Activated CD4-positive, alpha-beta T cell treated with anti-CD3 and anti-CD28 coated beads for 36 hours (primary cell): ENCODE results near the gene SLC24A3. TPM values are rescaled to one million over a fixed set of nuclear protein-coding genes. Genes with fewer than 3 reads are reported as not detected.
"Not testable (repeated sequence)": the region's sequence is repeated elsewhere in the genome, so short reads cannot be mapped to it uniquely, and the experiment has no call there.

Experiments
- ATAC-seq: fragments of 200-7000 bp; cut with Tn5 transposase; one replicate; pipeline ENCODE4 v1.10.0; 2021; ENCODE audit warnings: mild to moderate bottlenecking, moderate library complexity
- CTCF ChIA-PET: fragments of 350-600 bp; sonication (Branson Sonifier 250); formaldehyde crosslinking; loops from one replicate; lab custom pipeline; 2021; ENCODE audit warnings: antibody characterized with exemption; lab: Charles Lee
- POLR2A ChIA-PET: fragments of 350-600 bp; sonication (Branson Sonifier 250); formaldehyde crosslinking; loops from one replicate; lab custom pipeline; 2021; ENCODE audit warnings: antibody characterized with exemption, inconsistent platforms; lab: Charles Lee
- DNase-seq: peaks from one replicate; pipeline ENCODE4 v3.0.0-alpha.2; 2020
- H3K27ac Mint-ChIP-seq: one replicate; pipeline ENCODE4 v1.8.0; 2021; ENCODE audit warnings: mixed read lengths
- H3K27me3 Mint-ChIP-seq: one replicate; pipeline ENCODE4 v1.8.0; 2021; ENCODE audit warnings: mixed read lengths
- H3K36me3 Mint-ChIP-seq: one replicate; pipeline ENCODE4 v1.8.0; 2021; ENCODE audit warnings: low read depth, mixed read lengths
- H3K4me1 Mint-ChIP-seq: one replicate; pipeline ENCODE4 v1.8.0; 2021; ENCODE audit warnings: mixed read lengths
- H3K4me3 Mint-ChIP-seq: one replicate; pipeline ENCODE4 v1.8.0; 2021; ENCODE audit warnings: mild to moderate bottlenecking, moderate library complexity, mixed read lengths
- H3K9me3 Mint-ChIP-seq: one replicate; pipeline ENCODE4 v1.8.0; 2021; ENCODE audit warnings: low read depth, mixed read lengths
- intact Hi-C, 2 experiments: fragments of 100-400 bp; cut with DNase I in 1 of 2; cut with micrococcal nuclease in 1 of 2; formaldehyde crosslinking; loops; one replicate each; pipeline versions ENCODE4 v1.14.2 to v1.15.1; 2022 to 2024; cut with DNase I, micrococcal nuclease
- total RNA-seq, 2 experiments: library from RNA; stranded (reverse); gene quantifications; one replicate each; pipeline ENCODE4 v1.2.3, GENCODE V29; 2021

Gene SLC24A3
- total RNA-seq, 2 experiments from 2014 or later, result not detected

DNA sequence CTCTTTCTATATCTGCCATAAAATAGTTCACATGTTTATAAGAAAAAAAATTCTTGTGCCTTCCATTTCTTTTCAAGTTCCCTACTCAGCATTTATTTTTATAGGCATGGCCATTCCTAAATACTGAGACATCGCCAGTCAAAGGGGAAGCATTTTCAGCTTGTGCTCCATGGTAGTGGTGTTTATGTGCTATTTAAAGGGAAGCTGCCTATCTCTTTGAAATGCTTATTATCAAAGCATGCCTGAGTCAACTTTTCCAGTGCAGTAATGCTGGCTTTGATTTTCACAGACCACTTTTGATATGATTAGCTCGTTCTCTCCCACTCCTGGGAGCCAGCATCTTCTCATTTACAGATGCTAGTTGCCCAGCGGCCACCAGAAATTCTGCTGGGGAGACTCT is 421.5 kb downstream of the SLC24A3 start:
- no peak overlapping the region for H3K27ac Mint-ChIP-seq
- no peak for DNase-seq
- peaks cover 10% of the 10 kb centered on the region for H3K27me3 Mint-ChIP-seq
- intact Hi-C loops, result no loop called here
- no peak for ATAC-seq
- peaks cover 4% of the 10 kb centered on the region for H3K9me3 Mint-ChIP-seq
- H3K36me3 Mint-ChIP-seq, result no peaks in the 10 kb centered on the region
- H3K4me3 Mint-ChIP-seq, result no peak overlapping the region
- H3K4me1 Mint-ChIP-seq, result no peaks in the 10 kb centered on the region
- POLR2A ChIA-PET, result no interaction called here
- CTCF ChIA-PET, result interaction anchor here (0.7 kb wide), 1 partner anchor 621 kb away, joined by 4 read pairs; no protein-coding TSS in a partner anchor

- H3K4me1 Mint-ChIP-seq, CTCF ChIA-PET, H3K27ac Mint-ChIP-seq, POLR2A ChIA-PET, DNase-seq, H3K9me3 Mint-ChIP-seq, intact Hi-C loops, H3K27me3 Mint-ChIP-seq, H3K36me3 Mint-ChIP-seq, ATAC-seq, H3K4me3 Mint-ChIP-seq: not testable (repeated sequence)
These were observed 427.1 kb downstream of the SLC24A3 start for GRCh38 chr20:19639471-19640045.

DNA sequence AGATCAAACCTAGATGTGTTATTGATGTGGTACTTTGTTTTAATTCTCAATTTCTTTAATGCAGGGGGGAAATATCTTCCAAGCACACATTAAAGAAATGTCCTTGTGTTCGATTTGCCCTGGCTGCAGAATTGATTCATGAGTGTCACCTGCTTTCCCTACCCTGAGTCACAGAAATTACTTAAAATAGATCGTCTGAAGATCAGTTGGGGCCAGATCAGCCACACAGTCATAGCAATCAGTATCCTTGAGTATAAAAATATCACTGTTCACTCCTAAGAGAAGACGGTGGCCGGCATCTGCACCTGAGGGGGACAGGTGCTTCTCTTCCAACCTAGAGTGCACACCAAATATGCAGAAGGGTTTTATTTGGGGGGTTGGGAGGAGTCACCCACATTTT is 430.4 kb downstream of the SLC24A3 start:
- intact Hi-C loops, result no loop called here
- ATAC-seq (no peak), DNase-seq (no peak)
- H3K27ac Mint-ChIP-seq, result no peak overlapping the region
- ChIA-PET POLR2A (no interaction called here), CTCF (interaction anchor here (0.7 to 1.7 kb wide), 3 partner anchors 10 to 19 kb away, joined by 3 to 7 read pairs (median 3); no protein-coding TSS in a partner anchor)
- H3K36me3 Mint-ChIP-seq, result no peaks in the 10 kb centered on the region
- no peak overlapping the region for H3K4me3 Mint-ChIP-seq
- H3K9me3 Mint-ChIP-seq, result no peaks in the 10 kb centered on the region
- no peaks in the 10 kb centered on the region for H3K4me1 Mint-ChIP-seq
- H3K27me3 Mint-ChIP-seq, result peaks cover 2% of the 10 kb centered on the region

- CTCF ChIA-PET, result interaction anchor here (1.7 kb wide), 1 partner anchor 17 kb away, joined by 7 read pairs; no protein-coding TSS in a partner anchor
- Mint-ChIP-seq H3K4me3 (no peak overlapping the region), H3K27ac (no peak overlapping the region), H3K9me3 (no peaks in the 10 kb centered on the region), H3K27me3 (no peaks in the 10 kb centered on the region), H3K4me1 (no peaks in the 10 kb centered on the region), H3K36me3 (no peaks in the 10 kb centered on the region)
- ATAC-seq (no peak), DNase-seq (no peak)
- POLR2A ChIA-PET, result no interaction called here
- intact Hi-C loops, result no loop called here
These were observed 431.6 kb downstream of the SLC24A3 start for GRCh38 chr20:19644085-19644484.

- Mint-ChIP-seq H3K27me3 (peaks cover 2% of the 10 kb centered on the region), H3K27ac (no peak overlapping the region), H3K4me1 (no peaks in the 10 kb centered on the region), H3K36me3 (no peaks in the 10 kb centered on the region), H3K9me3 (no peaks in the 10 kb centered on the region), H3K4me3 (no peak overlapping the region)
- ATAC-seq (no peak), DNase-seq (no peak)
- POLR2A ChIA-PET, result no interaction called here
- intact Hi-C loops, result no loop called here
- CTCF ChIA-PET, result no interaction called here
These were observed 434.5 kb downstream of the SLC24A3 start for GRCh38 chr20:19646963-19647362.

- H3K4me1 Mint-ChIP-seq, result no peaks in the 10 kb centered on the region
- intact Hi-C loops, result no loop called here
- H3K4me3 Mint-ChIP-seq, result no peak overlapping the region
- ATAC-seq (no peak), DNase-seq (no peak)
- H3K9me3 Mint-ChIP-seq, result no peaks in the 10 kb centered on the region
- ChIA-PET CTCF (interaction anchor here (1.0 kb wide), 1 partner anchor 15 kb away, joined by 4 read pairs; no protein-coding TSS in a partner anchor), POLR2A (no interaction called here)
- no peak overlapping the region for H3K27ac Mint-ChIP-seq
- peaks cover 2% of the 10 kb centered on the region for H3K27me3 Mint-ChIP-seq
- H3K36me3 Mint-ChIP-seq, result no peaks in the 10 kb centered on the region
These were observed 435.6 kb downstream of the SLC24A3 start for GRCh38 chr20:19648024-19648423.

- POLR2A ChIA-PET, result no interaction called here
- intact Hi-C loops, result no loop called here
- Mint-ChIP-seq H3K27me3 (peaks cover 2% of the 10 kb centered on the region), H3K4me3 (no peak overlapping the region), H3K36me3 (no peaks in the 10 kb centered on the region), H3K4me1 (no peaks in the 10 kb centered on the region), H3K9me3 (no peaks in the 10 kb centered on the region), H3K27ac (no peak overlapping the region)
- no peak for DNase-seq
- CTCF ChIA-PET, result interaction anchor here (0.6 to 1.0 kb wide), 2 partner anchors 14 to 24 kb away, joined by 3 to 4 read pairs; no protein-coding TSS in a partner anchor
- no peak for ATAC-seq
These were observed 436.6 kb downstream of the SLC24A3 start for GRCh38 chr20:19649041-19649440.

DNA sequence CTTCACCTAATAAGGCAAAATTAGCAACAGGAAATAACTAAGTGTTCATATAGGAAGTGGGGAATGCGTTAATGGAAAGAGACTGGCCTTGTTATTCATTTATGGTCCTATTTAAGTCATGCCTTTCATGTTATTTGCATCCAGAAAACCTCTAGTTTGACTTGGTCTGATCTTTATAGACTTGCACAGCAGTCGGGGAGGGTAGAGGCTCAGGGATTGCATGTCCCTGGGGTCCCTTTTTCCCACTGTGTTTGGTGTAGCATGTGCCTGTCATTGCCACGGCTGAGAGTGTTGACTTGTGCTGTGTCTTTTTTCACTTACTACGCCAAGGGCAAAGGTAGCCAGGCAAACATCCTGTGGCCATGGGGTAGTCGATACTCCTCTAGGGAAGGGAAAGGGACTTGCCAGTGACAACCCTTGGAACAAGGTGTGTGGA is 440.2 kb downstream of the SLC24A3 start:
- ChIA-PET CTCF (no interaction called here), POLR2A (no interaction called here)
- Mint-ChIP-seq H3K36me3 (no peaks in the 10 kb centered on the region), H3K4me1 (no peaks in the 10 kb centered on the region), H3K27ac (no peak overlapping the region), H3K27me3 (peaks cover 4% of the 10 kb centered on the region), H3K9me3 (no peaks in the 10 kb centered on the region), H3K4me3 (no peak overlapping the region)
- ATAC-seq (no peak), DNase-seq (no peak)
- intact Hi-C loops, result no loop called here

- no peaks in the 10 kb centered on the region for H3K9me3 Mint-ChIP-seq
- H3K27me3 Mint-ChIP-seq, result peaks cover 4% of the 10 kb centered on the region
- ChIA-PET CTCF (no interaction called here), POLR2A (no interaction called here)
- no peaks in the 10 kb centered on the region for H3K36me3 Mint-ChIP-seq
- no peak overlapping the region for H3K27ac Mint-ChIP-seq
- H3K4me1 Mint-ChIP-seq, result peaks cover 2% of the 10 kb centered on the region
- intact Hi-C loops, result no loop called here
- H3K4me3 Mint-ChIP-seq, result no peak overlapping the region
- DNase-seq (no peak), ATAC-seq (no peak)
These were observed 440.9 kb downstream of the SLC24A3 start for GRCh38 chr20:19653327-19653726.

DNA sequence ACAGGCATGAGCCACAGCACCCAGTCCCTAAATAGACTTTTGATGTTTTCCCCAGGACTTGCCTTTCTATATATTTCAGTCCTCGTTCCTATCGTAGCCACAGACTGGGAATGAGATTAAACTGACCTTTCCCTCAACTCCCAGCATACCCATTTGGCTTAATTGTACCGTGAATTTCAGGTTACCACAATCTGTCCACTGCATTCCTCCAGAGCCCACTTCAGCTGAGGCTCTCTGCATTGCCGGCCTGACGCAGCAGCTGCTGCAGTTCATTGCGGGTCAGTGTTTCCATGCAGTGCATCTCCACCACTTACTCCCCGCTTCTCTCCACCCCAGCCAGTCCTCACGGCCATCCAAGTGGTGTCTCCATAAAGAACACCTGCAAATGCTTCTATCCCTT is 442.5 kb downstream of the SLC24A3 start:
- ATAC-seq (no peak), DNase-seq (no peak)
- POLR2A ChIA-PET, result no interaction called here
- H3K36me3 Mint-ChIP-seq, result no peaks in the 10 kb centered on the region
- intact Hi-C loops, result no loop called here
- no peak overlapping the region for H3K4me3 Mint-ChIP-seq
- peaks cover 4% of the 10 kb centered on the region for H3K27me3 Mint-ChIP-seq
- CTCF ChIA-PET, result no interaction called here
- H3K27ac Mint-ChIP-seq, result no peak overlapping the region
- peaks cover 2% of the 10 kb centered on the region for H3K4me1 Mint-ChIP-seq
- H3K9me3 Mint-ChIP-seq, result no peaks in the 10 kb centered on the region

DNA sequence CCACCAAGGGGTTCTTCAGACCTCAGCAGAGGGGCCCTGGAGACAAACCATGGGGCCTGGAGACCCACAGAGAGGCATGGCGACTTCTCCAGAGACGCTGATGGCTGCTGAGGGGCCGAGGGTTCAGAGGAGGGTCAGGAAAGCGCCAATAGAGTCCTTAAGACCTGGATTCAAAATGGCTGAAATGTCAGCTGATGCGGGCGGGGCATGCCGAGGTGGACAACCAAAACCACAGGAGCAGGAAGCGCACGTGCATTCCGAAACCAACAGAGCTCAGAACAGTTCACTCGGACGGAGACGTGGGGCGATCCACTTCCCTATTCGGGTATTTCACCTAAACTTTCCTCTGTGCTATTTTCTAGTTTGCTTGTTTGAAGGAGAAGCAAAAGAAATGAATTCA is 445.7 kb downstream of the SLC24A3 start:
- ATAC-seq (no peak), DNase-seq (peak; percentile 13)
- H3K4me1 Mint-ChIP-seq, result peaks cover 2% of the 10 kb centered on the region
- peaks cover 14% of the 10 kb centered on the region for H3K27me3 Mint-ChIP-seq
- ChIA-PET CTCF (no interaction called here), POLR2A (no interaction called here)
- intact Hi-C loops, result no loop called here
- no peaks in the 10 kb centered on the region for H3K36me3 Mint-ChIP-seq
- H3K9me3 Mint-ChIP-seq, result no peaks in the 10 kb centered on the region
- H3K27ac Mint-ChIP-seq, result no peak overlapping the region
- no peak overlapping the region for H3K4me3 Mint-ChIP-seq

DNA sequence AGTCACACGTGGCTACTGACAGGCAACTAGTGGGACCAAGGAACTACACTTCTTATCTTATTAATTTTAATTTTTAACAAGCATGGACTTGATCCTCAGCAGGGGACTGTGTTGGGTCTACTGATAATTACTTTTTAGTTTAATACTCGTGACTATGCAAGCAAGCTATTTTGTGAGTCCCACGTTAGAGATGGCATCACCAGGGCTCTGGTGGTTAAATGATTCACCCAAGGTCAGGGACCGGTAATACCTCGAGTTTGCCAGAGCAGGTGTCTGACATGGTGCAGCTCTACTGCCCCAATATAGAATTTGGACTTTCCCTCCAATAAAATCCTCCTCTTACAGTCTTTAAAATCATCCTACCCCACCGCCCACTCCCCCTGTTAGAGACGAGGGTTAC is 447.0 kb downstream of the SLC24A3 start:
- no peak overlapping the region for H3K4me3 Mint-ChIP-seq
- peaks cover 2% of the 10 kb centered on the region for H3K4me1 Mint-ChIP-seq
- CTCF ChIA-PET, result interaction anchor here (1.1 kb wide), 1 partner anchor 84 kb away, joined by 3 read pairs; no protein-coding TSS in a partner anchor
- no peak overlapping the region for H3K27ac Mint-ChIP-seq
- DNase-seq (no peak), ATAC-seq (no peak)
- POLR2A ChIA-PET, result no interaction called here
- no peaks in the 10 kb centered on the region for H3K36me3 Mint-ChIP-seq
- peaks cover 22% of the 10 kb centered on the region for H3K27me3 Mint-ChIP-seq
- H3K9me3 Mint-ChIP-seq, result no peaks in the 10 kb centered on the region
- intact Hi-C loops, result no loop called here
